LNCaP clone FGC (cell line): Measurements from ENCODE around the gene VMP1.

Experiments used
- DNase-seq: peaks from one replicate; pipeline ENCODE4 v3.0.0-alpha.2; 2011; ENCODE audit warnings: low read depth
- H3K4me3 ChIP-seq: 2 replicates; pipeline ENCODE4 v1.5.1; 2011; ENCODE audit warnings: mild to moderate bottlenecking, low read depth, low read length, control low read depth
- CTCF ChIP-seq: IDR thresholded peaks from 2 replicates; pipeline ENCODE4 v1.5.1; 2012; ENCODE audit warnings: mild to moderate bottlenecking; ENCODE audit not compliant: control insufficient read depth, insufficient read depth; ENCODE audit errors: extremely low read depth

VMP1 gene

DNA sequence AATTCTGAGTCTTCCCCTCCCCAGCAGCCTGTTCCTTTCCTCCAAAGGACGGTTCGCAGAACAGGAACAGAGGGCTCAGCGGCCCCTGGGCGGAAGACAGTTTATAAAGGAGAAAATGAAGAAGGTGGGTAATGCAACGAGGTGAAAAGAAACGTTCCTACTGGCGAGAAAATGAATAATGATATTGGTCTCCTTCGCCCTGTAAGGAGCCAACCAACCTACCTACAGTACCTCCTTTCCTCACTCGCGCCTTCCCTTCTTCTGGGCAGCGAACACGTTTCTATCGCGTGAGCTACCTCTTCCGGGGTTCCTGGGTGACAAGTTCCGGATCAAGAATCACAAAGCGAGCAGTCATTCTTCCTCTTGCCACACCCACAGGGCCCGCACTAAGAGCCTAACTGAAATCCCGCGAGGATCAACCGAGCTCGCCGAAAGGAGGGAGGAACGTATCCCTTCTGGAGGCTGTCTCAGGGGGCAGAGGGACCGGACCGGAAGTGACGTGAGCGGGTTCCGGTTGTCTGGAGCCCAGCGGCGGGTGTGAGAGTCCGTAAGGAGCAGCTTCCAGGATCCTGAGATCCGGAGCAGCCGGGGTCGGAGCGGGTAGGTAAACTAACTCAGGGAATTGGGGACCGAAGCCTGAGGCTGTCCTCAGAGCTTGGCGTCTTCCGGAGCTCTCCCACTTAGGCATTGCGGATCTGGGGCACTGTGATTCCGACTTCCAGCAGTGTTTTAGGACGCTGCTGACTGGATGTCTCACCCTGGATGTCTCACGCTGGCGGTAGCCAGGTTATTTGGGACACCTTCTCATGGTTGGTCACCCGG, at the start of gene VMP1, which contains the start of gene PTRH2:
VMP1 (plus strand) TSS at position 506 of the 822 bp plus-strand sequence. CDS start 23,793 bp downstream, outside the sequence.
PTRH2 (minus strand) TSS at position 282 of the 822 bp plus-strand sequence. CDS start 9,452 bp downstream, outside the sequence.
- H3K4me3 ChIP-seq, result peak within 1 kb of the TSS; percentile 92
- peak; percentile 99 for DNase-seq
- no peak for TF ChIP-seq CTCF

DNA sequence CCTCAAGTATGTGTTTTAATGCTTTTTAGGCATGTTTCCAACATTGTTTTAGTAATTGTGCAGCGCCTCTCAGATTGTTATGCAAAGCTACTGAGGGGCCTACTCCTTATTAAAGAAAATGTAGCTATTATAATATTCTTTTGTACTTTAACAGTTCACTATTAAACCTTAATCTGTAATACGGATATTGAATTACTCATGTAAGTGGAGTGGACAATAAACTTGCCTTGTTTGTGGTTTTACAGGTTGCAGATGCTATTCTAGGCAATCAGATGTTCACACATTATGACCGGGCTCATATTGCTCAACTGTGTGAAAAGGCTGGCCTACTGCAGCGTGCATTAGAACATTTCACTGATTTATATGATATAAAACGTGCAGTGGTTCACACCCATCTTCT, 41.2 kb upstream of the VMP1 start:
- TF ChIP-seq CTCF, result no peak
- no peak for DNase-seq
- no peak overlapping the region for H3K4me3 ChIP-seq

DNA sequence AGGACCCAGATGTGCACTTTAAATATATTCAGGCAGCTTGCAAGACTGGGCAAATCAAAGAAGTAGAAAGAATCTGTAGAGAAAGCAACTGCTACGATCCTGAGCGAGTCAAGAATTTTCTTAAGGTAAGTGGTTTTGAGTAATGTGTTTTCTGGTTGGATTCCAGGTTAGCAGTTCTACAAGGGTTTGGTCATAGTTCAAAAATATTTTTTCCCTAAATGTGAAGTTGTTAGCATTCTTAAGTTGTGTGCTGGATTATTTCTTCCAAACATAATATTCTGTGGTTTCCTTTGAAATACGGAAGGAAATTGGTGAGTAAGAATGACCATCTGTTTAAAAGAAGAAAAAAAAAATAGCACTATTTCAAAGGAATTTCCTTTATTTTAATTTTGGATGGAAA, 38.6 kb upstream of the VMP1 start:
- no peak for TF ChIP-seq CTCF
- no peak overlapping the region for H3K4me3 ChIP-seq
- DNase-seq, result no peak

- TF ChIP-seq CTCF, result no peak
- H3K4me3 ChIP-seq, result no peak overlapping the region
- DNase-seq, result no peak
Observed at GRCh38 chr17:59669411-59669810, 38.0 kb upstream of the VMP1 start.

GRCh38 chr17:59669944-59670343, 37.5 kb upstream of the VMP1 start:
- H3K4me3 ChIP-seq, result no peak overlapping the region
- no peak for DNase-seq
- no peak for TF ChIP-seq CTCF

GRCh38 chr17:59671386-59671785, 36.1 kb upstream of the VMP1 start:
- TF ChIP-seq CTCF, result no peak
- no peak overlapping the region for H3K4me3 ChIP-seq
- DNase-seq, result no peak
